Retinal pigment epithelial cell (primary cell): ENCODE measurements around the gene ASB8.
A peak's percentile ranks its signal among the peaks of the same experiment; 100 is the strongest.
"Not testable (repeated sequence)": the region's sequence is repeated elsewhere in the genome, so short reads cannot be mapped to it uniquely, and the experiment has no call there.

Experiments
- DNase-seq: peaks from one replicate; pipeline ENCODE4 v3.0.0-alpha.2; 2010; ENCODE audit warnings: low read depth
- H3K4me3 ChIP-seq: 2 replicates; pipeline ENCODE4 v1.5.1; 2011; ENCODE audit warnings: mild to moderate bottlenecking, low read length, control low read depth, moderate library complexity
- TF ChIP-seq, protein P1 (sequence below): conservative IDR thresholded peaks from 2 replicates; pipeline ENCODE4 v1.5.1; 2011; ENCODE audit warnings: low read depth, low read length, control low read depth, inconsistent platforms

Gene ASB8

DNA sequence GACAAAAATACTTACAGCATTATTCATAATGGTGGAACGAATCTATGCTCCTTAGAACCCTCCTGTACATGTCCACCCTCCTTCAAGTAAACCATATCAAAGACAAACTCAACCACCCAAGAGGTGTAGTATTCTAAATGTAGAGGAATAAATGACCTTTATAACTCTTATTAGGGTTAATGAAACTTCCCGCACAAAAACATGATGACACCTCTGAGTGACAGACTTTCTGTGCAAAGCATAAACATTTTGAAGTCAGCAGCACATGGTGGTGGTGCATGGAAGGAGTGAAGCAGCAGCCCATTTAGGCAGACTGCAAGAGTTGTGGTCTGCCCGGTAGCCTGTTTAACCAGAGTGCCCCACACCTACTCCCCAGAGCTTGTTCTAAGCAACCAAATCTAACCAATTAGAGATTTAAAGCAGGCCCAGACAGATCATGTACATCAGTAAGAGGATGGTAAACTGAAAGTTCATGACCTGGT is 615 bp upstream of the ASB8 start:
- DNase-seq, result no peak
- peak overlapping the region; percentile 100 for H3K4me3 ChIP-seq
- TF ChIP-seq, protein P1, sequence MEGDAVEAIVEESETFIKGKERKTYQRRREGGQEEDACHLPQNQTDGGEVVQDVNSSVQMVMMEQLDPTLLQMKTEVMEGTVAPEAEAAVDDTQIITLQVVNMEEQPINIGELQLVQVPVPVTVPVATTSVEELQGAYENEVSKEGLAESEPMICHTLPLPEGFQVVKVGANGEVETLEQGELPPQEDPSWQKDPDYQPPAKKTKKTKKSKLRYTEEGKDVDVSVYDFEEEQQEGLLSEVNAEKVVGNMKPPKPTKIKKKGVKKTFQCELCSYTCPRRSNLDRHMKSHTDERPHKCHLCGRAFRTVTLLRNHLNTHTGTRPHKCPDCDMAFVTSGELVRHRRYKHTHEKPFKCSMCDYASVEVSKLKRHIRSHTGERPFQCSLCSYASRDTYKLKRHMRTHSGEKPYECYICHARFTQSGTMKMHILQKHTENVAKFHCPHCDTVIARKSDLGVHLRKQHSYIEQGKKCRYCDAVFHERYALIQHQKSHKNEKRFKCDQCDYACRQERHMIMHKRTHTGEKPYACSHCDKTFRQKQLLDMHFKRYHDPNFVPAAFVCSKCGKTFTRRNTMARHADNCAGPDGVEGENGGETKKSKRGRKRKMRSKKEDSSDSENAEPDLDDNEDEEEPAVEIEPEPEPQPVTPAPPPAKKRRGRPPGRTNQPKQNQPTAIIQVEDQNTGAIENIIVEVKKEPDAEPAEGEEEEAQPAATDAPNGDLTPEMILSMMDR, result no peak

DNA sequence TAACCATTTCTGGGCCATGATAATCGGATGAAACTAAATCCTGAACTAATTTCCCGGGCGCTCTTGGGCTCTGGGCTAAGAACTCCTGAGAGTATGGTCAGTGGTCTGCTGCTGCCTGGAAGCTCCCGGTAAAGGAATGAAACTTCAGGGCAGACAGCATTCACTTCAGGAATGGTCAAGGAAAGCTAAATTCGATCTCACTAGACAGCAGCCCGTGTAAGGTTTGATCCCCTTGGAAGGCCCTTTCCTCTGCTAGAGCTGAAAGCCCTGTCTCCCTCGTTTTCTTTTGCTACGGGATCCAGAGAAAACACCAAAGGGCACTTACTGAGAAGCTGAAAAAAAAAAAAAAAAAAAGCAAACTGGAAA is 680 bp downstream of the ASB8 start:
- no peak for DNase-seq
- TF ChIP-seq, protein P1, result no peak

GRCh38 chr12:48155786-48156185 is 1.5 kb downstream of the ASB8 start:
- H3K4me3 ChIP-seq, DNase-seq: not testable (repeated sequence)

More for the DNA sequence above, 680 bp downstream of the ASB8 start:
- H3K4me3 ChIP-seq, result peak overlapping the region; percentile 100

DNA sequence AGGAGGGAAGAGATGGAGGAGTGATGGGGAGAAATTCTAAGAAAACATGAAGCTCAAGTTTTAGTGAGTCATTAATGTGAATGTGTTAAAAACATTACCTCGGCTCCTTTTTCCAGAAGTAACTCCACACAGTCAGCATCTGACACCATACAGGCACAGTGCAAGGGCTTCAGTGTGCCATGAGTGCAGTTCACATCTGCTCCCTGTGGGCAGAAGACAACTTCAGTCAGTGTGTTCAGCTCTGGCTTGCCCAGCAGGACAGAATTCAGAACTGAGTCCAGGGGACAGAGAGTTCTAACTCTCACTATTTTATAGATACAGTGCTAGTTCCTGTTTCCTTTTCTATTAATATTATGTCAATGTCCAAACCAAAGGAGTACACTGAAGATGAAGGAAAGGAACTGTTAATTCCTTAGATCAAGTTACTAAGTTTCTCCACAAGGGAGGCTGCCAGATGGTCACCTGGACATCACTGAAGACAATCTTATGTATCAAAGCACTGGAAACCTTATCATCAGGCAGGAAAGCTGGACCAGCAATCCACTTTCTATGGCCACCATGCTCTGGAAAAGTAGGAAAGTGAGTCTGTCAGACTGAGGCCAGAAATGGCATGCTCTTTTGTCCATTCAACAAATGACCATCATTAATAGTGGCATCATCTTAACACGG is 6.1 kb downstream of the ASB8 start:
- no peak for DNase-seq
- TF ChIP-seq, protein P1, result no peak
- H3K4me3 ChIP-seq, result no peak overlapping the region

- DNase-seq, result no peak
- no peak overlapping the region for H3K4me3 ChIP-seq
- TF ChIP-seq, protein P1, result no peak
These were observed 11.3 kb downstream of the ASB8 start for GRCh38 chr12:48145981-48146380.

DNA sequence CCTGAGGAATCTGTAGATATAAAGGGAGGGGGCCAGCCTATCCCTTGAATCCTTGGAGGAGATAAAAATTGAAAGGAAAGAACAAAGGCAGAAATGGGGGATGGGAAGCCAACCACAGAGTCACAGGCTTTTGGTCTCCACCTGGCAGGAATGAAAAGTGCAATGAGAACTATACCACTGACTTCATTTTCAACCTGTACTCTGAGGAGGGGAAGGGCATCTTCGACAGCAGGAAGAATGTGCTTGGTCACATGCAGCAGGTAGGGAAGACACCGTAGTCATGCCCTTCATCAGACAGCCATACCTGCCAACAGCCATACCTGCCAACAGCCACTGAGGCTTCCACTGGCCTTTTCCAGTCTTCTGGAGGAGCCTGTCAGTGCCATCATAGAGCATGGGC is 13.4 kb downstream of the ASB8 start:
- no peak overlapping the region for H3K4me3 ChIP-seq
- TF ChIP-seq, protein P1, result no peak
- DNase-seq, result no peak

DNA sequence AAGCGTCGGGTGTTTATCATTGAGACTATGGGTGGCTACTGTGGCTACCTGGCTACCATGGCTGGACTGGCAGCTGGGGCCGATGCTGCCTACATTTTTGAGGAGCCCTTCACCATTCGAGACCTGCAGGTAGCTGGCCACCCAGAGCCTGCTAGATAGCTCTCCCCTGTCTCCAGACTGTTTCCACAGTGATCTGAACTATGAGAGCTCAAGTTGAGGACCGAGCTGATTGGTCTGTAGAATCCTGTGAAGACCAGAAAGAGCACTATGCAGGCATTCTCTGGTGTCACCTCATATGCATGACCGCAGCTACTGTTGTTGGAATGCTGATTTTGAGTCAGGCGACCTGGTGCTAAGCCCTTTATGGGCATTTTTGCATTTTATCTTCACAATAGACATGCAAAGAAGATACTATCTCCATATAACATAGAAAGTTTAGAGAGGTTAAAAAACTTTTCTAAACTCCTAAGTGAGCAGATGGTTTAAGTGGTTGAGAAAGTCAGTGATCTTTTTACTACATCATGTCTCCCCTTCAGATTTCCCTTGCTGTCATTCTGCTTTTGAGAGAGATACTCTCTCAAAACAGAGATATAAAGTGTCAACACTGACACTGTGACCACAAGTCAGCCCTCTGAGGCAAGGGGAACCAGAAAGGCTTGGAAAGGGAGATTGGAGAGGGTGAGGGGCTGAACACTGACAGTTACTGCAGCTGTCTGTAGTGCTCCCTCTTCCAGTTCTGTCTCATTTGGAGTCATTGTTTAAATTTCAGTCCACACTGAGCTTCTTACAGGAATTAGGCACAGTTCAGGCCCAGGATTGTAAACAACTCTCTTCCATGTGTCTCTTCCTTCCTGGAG is 14.3 kb downstream of the ASB8 start:
- DNase-seq, result no peak
- H3K4me3 ChIP-seq, result no peak overlapping the region
- TF ChIP-seq, protein P1, result no peak
